Keratinocyte (primary cell): ENCODE measurements around the gene CARMIL1. TPM values are rescaled to one million over a fixed set of nuclear protein-coding genes. Genes with fewer than 3 reads are reported as not detected.

Source experiments
- DNase-seq: peaks from one replicate; pipeline ENCODE4 v3.0.0-alpha.2; 2011; ENCODE audit warnings: low read depth, missing footprints, low spot score
- FAIRE-seq: peaks from 2 replicates; lab custom pipeline; 2011; peaks lifted over from hg19 to GRCh38; lab: Jason Lieb, UNC
- H2AFZ ChIP-seq: 2 replicates; pipeline ENCODE4 v1.6.0; 2012; ENCODE audit warnings: low read length, control low read depth, inconsistent platforms; ENCODE audit not compliant: control insufficient read depth
- H3K27ac ChIP-seq: 2 replicates; pipeline ENCODE4 v1.5.1; 2011; ENCODE audit warnings: low read length; ENCODE audit not compliant: control insufficient read depth, insufficient read depth
- H3K27me3 ChIP-seq: 3 replicates; pipeline ENCODE4 v1.6.0; 2011; ENCODE audit warnings: low read length; ENCODE audit not compliant: control insufficient read depth, insufficient read depth; ENCODE audit errors: extremely low read depth
- H3K36me3 ChIP-seq, 2 experiments: 2 replicates in 1 of 2; 3 replicates in 1 of 2; pipeline ENCODE4 v1.5.1; 2011; ENCODE audit warnings: low read length in 2 of 2, mild to moderate bottlenecking in 1 of 2; ENCODE audit not compliant: control insufficient read depth in 2 of 2, insufficient read depth in 2 of 2; ENCODE audit errors: extremely low read depth in 1 of 2
- H3K4me1 ChIP-seq: 3 replicates; pipeline ENCODE4 v1.5.1; 2011; ENCODE audit warnings: low read length; ENCODE audit not compliant: control insufficient read depth, insufficient read depth; ENCODE audit errors: extremely low read depth
- H3K4me2 ChIP-seq: 3 replicates; pipeline ENCODE4 v1.6.0; 2011; ENCODE audit warnings: low read depth, low read length; ENCODE audit not compliant: control insufficient read depth, insufficient read depth; ENCODE audit errors: extremely low read depth
- H3K4me3 ChIP-seq, 3 experiments: fragments of 200-600 bp in 1 of 3; sonication (generic) in 1 of 3; 2 replicates in 2 of 3; 3 replicates in 1 of 3; pipeline ENCODE4 v1.5.1; 2011 to 2016; ENCODE audit warnings: low read length in 3 of 3, mild to moderate bottlenecking in 3 of 3, control low read depth in 2 of 3, inconsistent platforms in 1 of 3, low read depth in 1 of 3, mixed read lengths in 1 of 3, mixed run types in 1 of 3, moderate library complexity in 1 of 3; ENCODE audit not compliant: control insufficient read depth in 2 of 3, insufficient read depth in 2 of 3; ENCODE audit errors: extremely low read depth in 1 of 3
- H3K79me2 ChIP-seq: 2 replicates; pipeline ENCODE4 v1.6.0; 2012; ENCODE audit warnings: low read length; ENCODE audit not compliant: control insufficient read depth, insufficient read depth
- H3K9ac ChIP-seq: 3 replicates; pipeline ENCODE4 v1.6.0; 2011; ENCODE audit warnings: low read length; ENCODE audit not compliant: control insufficient read depth, insufficient read depth; ENCODE audit errors: extremely low read depth
- H3K9me1 ChIP-seq: 3 replicates; pipeline ENCODE4 v1.6.0; 2011; ENCODE audit warnings: low read length; ENCODE audit not compliant: control insufficient read depth, insufficient read depth; ENCODE audit errors: extremely low read depth
- H3K9me3 ChIP-seq: 2 replicates; pipeline ENCODE4 v1.5.1; 2012; ENCODE audit warnings: low read depth, low read length; ENCODE audit not compliant: control insufficient read depth
- H4K20me1 ChIP-seq: 3 replicates; pipeline ENCODE4 v1.6.0; 2011; ENCODE audit warnings: low read length; ENCODE audit not compliant: control insufficient read depth, insufficient read depth; ENCODE audit errors: extremely low read depth
- EZH2 ChIP-seq: IDR thresholded peaks from one replicate; pipeline ENCODE4 v1.6.1; 2012; ENCODE audit warnings: inconsistent platforms, mild to moderate bottlenecking, low read length, moderate library complexity
- dilution Hi-C: fragments of 300-500 bp; cut with MboI; formaldehyde crosslinking; loops from one replicate; pipeline ENCODE4 v1.7.0; 2020; ENCODE audit warnings: low sequenced_read_pairs; ENCODE audit not compliant: extremely low pct_ligation_motif_present
- polyA plus RNA-seq, 5 experiments: library from polyadenylated mRNA; depleted of rRNA in 3 of 5; stranded (reverse) in 3 of 5; stranded (forward) in 1 of 5; unstranded in 1 of 5; fragments of >200 nt; gene quantifications; 1 replicate in 1 of 5; 2 replicates in 3 of 5; 3 replicates in 1 of 5; pipeline versions ENCODE4 v1.2.1 to v1.2.3, GENCODE V29; 2011 to 2012; ENCODE audit warnings: missing spikeins in 2 of 5, low read depth in 1 of 5, low replicate concordance in 1 of 5
- TF ChIP-seq, protein P1 (sequence below), 3 experiments: IDR thresholded peaks in 1 of 3; conservative IDR thresholded peaks in 1 of 3; optimal IDR thresholded peaks in 1 of 3; 2 replicates in 2 of 3; 3 replicates in 1 of 3; pipeline versions ENCODE3 to v1.5.1; 2011; ENCODE audit warnings: low read length in 3 of 3, mild to moderate bottlenecking in 3 of 3, moderate library complexity in 2 of 3, control low read depth in 1 of 3, inconsistent platforms in 1 of 3; ENCODE audit not compliant: insufficient read depth in 2 of 3; ENCODE audit errors: extremely low read depth in 1 of 3

Gene CARMIL1
- polyA plus RNA-seq, 1 donor (not counting 4 experiments of a cell fraction or from before 2014, with no cell fraction given), result 18.9 TPM

DNA sequence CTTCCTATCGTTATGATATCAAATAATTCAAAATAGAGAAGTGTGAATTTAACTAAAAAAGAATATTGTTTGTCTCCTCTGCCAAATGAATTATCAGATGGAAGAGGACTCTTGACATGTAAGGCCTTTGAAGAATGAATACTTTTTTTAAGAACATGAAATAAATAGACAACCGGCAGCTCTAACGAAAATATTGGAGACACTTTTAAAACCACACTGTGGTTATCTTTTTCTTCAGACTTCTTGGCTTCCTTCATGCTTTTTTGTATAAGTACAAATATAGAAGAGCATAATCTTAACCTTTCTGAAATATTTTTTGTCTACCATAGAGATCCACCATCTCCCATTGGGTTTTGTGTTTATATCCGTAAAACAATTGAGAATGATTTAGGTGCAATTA, 257.6 kb downstream of the CARMIL1 start:
- Histone ChIP-seq H3K9ac (no peak overlapping the region), H4K20me1 (no peaks in the 10 kb centered on the region), H3K27ac (no peak overlapping the region), H3K9me1 (no peaks in the 10 kb centered on the region), H3K4me2 (no peak overlapping the region), H3K9me3 (no peaks in the 10 kb centered on the region), H3K79me2 (no peaks in the 10 kb centered on the region), H2AFZ (no peak overlapping the region), H3K36me3 (peaks cover 3 to 4% of the 10 kb centered on the region in 2 experiments), H3K27me3 (no peaks in the 10 kb centered on the region), H3K4me3 (no peak overlapping the region), H3K4me1 (no peaks in the 10 kb centered on the region)
- TF ChIP-seq, protein P1, sequence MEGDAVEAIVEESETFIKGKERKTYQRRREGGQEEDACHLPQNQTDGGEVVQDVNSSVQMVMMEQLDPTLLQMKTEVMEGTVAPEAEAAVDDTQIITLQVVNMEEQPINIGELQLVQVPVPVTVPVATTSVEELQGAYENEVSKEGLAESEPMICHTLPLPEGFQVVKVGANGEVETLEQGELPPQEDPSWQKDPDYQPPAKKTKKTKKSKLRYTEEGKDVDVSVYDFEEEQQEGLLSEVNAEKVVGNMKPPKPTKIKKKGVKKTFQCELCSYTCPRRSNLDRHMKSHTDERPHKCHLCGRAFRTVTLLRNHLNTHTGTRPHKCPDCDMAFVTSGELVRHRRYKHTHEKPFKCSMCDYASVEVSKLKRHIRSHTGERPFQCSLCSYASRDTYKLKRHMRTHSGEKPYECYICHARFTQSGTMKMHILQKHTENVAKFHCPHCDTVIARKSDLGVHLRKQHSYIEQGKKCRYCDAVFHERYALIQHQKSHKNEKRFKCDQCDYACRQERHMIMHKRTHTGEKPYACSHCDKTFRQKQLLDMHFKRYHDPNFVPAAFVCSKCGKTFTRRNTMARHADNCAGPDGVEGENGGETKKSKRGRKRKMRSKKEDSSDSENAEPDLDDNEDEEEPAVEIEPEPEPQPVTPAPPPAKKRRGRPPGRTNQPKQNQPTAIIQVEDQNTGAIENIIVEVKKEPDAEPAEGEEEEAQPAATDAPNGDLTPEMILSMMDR (optimal IDR thresholded peaks at IDR 0.05 in 1 of 3, IDR thresholded peaks at IDR 0.05 in 1 of 3, conservative IDR thresholded peaks at IDR 0.05 in 1 of 3; ENCODE audit: extremely low read depth in 1 of 3, insufficient read depth in 2 of 3, low read length in 3 of 3), result no peak
- no peak for TF ChIP-seq EZH2
- DNase-seq (no peak), FAIRE-seq (no peak)
- dilution Hi-C loops, result no loop called here

DNA sequence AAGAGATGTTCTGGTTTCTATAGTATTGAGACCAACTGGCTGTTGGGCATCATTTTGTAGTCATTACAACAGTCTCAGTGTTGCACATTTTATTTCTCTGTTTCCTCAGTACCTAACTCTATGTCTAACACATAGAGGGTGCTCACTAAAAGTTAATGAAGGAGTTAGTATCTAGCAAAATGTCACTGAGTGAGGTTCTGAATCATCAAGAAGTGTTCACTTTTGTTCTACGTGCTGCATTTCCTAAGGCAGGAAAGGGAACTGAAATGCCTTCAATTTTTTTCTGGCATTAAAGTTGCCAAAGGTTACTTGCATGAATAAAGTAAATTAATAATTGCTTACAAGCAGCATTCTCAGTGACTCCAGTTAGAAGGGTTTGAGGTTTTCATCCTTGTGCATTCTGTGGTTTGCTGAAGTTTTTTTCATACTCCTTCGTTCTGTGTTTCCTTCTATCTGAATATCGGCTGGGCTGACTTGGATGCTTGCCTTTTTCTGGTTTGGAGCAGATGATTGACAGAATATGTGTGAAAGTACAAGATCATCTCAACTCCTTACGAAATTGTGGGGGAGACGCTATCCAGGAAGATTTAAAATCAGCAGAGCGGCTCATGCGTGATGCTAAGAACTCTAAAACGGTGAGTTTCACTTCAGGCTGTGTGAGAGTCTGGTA, 258.3 kb downstream of the CARMIL1 start:
- Histone ChIP-seq H3K4me3 (no peak overlapping the region), H3K4me2 (no peak overlapping the region), H3K27me3 (no peaks in the 10 kb centered on the region), H4K20me1 (no peaks in the 10 kb centered on the region), H3K9ac (no peak overlapping the region), H3K9me1 (no peaks in the 10 kb centered on the region), H3K4me1 (no peaks in the 10 kb centered on the region), H3K79me2 (no peaks in the 10 kb centered on the region), H2AFZ (no peak overlapping the region), H3K9me3 (no peaks in the 10 kb centered on the region), H3K36me3 (peaks cover 3 to 4% of the 10 kb centered on the region in 2 experiments), H3K27ac (no peak overlapping the region)
- FAIRE-seq, result peak; percentile 43
- no peak for TF ChIP-seq EZH2
- TF ChIP-seq, protein P1 (optimal IDR thresholded peaks at IDR 0.05 in 1 of 3, IDR thresholded peaks at IDR 0.05 in 1 of 3, conservative IDR thresholded peaks at IDR 0.05 in 1 of 3; ENCODE audit: extremely low read depth in 1 of 3, insufficient read depth in 2 of 3, low read length in 3 of 3), result no peak
- dilution Hi-C loops, result no loop called here
- no peak for DNase-seq
